GM12872 (cell line): Measurements from ENCODE around the gene LRRC17.

ENCODE experiments used
- CTCF ChIP-seq: IDR thresholded peaks from 3 replicates; pipeline ENCODE4 v1.5.1; 2011; ENCODE audit warnings: low read depth, mild to moderate bottlenecking, low read length, moderate library complexity; ENCODE audit not compliant: insufficient read depth

Gene LRRC17

GRCh38 chr7:102925976-102926782 is 13.4 kb downstream of the LRRC17 start:
- TF ChIP-seq CTCF: no peak

GRCh38 chr7:102926783-102927140 is 14.0 kb downstream of the LRRC17 start:
- no peak for TF ChIP-seq CTCF

- no peak for TF ChIP-seq CTCF
These were observed 14.6 kb downstream of the LRRC17 start for GRCh38 chr7:102927312-102927933.

GRCh38 chr7:102931757-102932156 is 19.0 kb downstream of the LRRC17 start:
- no peak for TF ChIP-seq CTCF

GRCh38 chr7:102933763-102934162 is 21.0 kb downstream of the LRRC17 start:
- TF ChIP-seq CTCF: no peak

- no peak for TF ChIP-seq CTCF
These were observed 21.4 kb downstream of the LRRC17 start for GRCh38 chr7:102934239-102934638.

- TF ChIP-seq CTCF: no peak
These were observed 21.9 kb downstream of the LRRC17 start for GRCh38 chr7:102934701-102935100.
